Breast epithelium (tissue), 4 donors: Measurements from ENCODE around the gene SLC38A3. TPM values are rescaled to one million over a fixed set of nuclear protein-coding genes. Genes with fewer than 3 reads are reported as not detected.

Source experiments
- DNase-seq, 2 donors: peaks; one replicate each; pipeline ENCODE4 v3.0.0-alpha.2; 2019; ENCODE audit warnings: low spot score in 2 of 2
- H3K27ac ChIP-seq, 2 donors: fragments of 200-600 bp; sonication (generic) in 1 of 2; one replicate each; pipeline ENCODE4 v1.5.1; 2016 to 2019; ENCODE audit warnings: mild to moderate bottlenecking in 1 of 2
- H3K27me3 ChIP-seq, 2 donors: fragments of 200-600 bp; sonication (generic) in 1 of 2; one replicate each; pipeline versions ENCODE4 v1.5.1 to v1.6.0; 2017 to 2019; ENCODE audit warnings: control low read depth in 1 of 2, mild to moderate bottlenecking in 1 of 2
- H3K36me3 ChIP-seq: fragments of 200-600 bp; one replicate; pipeline ENCODE4 v1.5.1; 2019
- H3K4me1 ChIP-seq, 2 donors: fragments of 200-600 bp; sonication (generic); one replicate each; pipeline ENCODE4 v1.5.1; 2016 to 2019; ENCODE audit warnings: control low read depth in 1 of 2
- H3K4me3 ChIP-seq, 3 donors: fragments of 200-600 bp; sonication (generic); 1 replicate in 2 of 3; 2 replicates in 1 of 3; pipeline ENCODE4 v1.5.1; 2016 to 2019; ENCODE audit warnings: mild to moderate bottlenecking in 3 of 3, moderate library complexity in 2 of 3
- H3K9me3 ChIP-seq, 2 donors: fragments of 200-600 bp; sonication (generic) in 1 of 2; one replicate each; pipeline ENCODE4 v1.5.1; 2016 to 2019; ENCODE audit warnings: control low read depth in 1 of 2
- CTCF ChIP-seq, 3 donors: fragments of 450-650 bp; IDR thresholded peaks; one replicate each; pipeline ENCODE4 v1.5.1; 2016 to 2017; ENCODE audit warnings: antibody characterized with exemption in 3 of 3, mild to moderate bottlenecking in 3 of 3, moderate library complexity in 3 of 3
- POLR2A ChIP-seq: fragments of 450-650 bp; IDR thresholded peaks from one replicate; pipeline ENCODE4 v1.6.1; 2016; ENCODE audit warnings: antibody characterized with exemption, mild to moderate bottlenecking, moderate library complexity
- POLR2AphosphoS5 ChIP-seq, 3 donors: sonication (generic); formaldehyde crosslinking; IDR thresholded peaks; one replicate each; pipeline ENCODE4 v1.6.1; 2017; ENCODE audit warnings: antibody characterized with exemption in 3 of 3
- intact Hi-C: fragments of 100-400 bp; cut with DNase I; formaldehyde crosslinking; loops from one replicate; pipeline ENCODE4 v1.15.1; 2023; ENCODE audit warnings: low total_unique reads
- total RNA-seq, 3 donors: library from RNA; depleted of rRNA; stranded (reverse); fragments of >200 nt; gene quantifications; one replicate each; pipeline ENCODE4 v1.1.0, GENCODE V29; 2016

Gene SLC38A3
- total RNA-seq, 3 donors from 2014 or later: 0.98 to 2.5 TPM; not detected in 1

GRCh38 chr3:50233176-50233575 lies 28.1 kb downstream of the SLC38A3 start:
- Histone ChIP-seq H3K36me3 (no peaks in the 10 kb centered on the region), H3K4me3 (no peak overlapping the region), H3K4me1 (peaks cover 0 to 2% of the 10 kb centered on the region in 2 donors), H3K27me3 (no peaks in the 10 kb centered on the region), H3K9me3 (no peaks in the 10 kb centered on the region), H3K27ac (no peak overlapping the region)
- TF ChIP-seq CTCF (IDR thresholded peaks at IDR 0.05): no peak
- no peak for TF ChIP-seq POLR2A
- TF ChIP-seq POLR2AphosphoS5 (IDR thresholded peaks at IDR 0.05): no peak
- DNase-seq: no peak
- intact Hi-C loops: no loop called here

GRCh38 chr3:50235716-50236483 lies 30.8 kb downstream of the SLC38A3 start, which contains the start of gene GNAI2:
TSS of gene GNAI2 (plus strand) at chr3:50236204. CDS start at chr3:50236336, 132 bp downstream.
- Histone ChIP-seq H3K27me3 (no peaks in the 10 kb centered on the region), H3K36me3 (no peaks in the 10 kb centered on the region), H3K4me1 (peaks cover 11 to 21% of the 10 kb centered on the region in 2 donors), H3K27ac (peak within 1 kb of the TSS; percentile 91), H3K9me3 (no peaks in the 10 kb centered on the region), H3K4me3 (peak within 1 kb of the TSS; percentile 77 to 87 (median 87))
- TF ChIP-seq POLR2AphosphoS5 (IDR thresholded peaks at IDR 0.05): peak; percentile 21 to 81 (median 80)
- peak; percentile 47 for TF ChIP-seq POLR2A
- peak in 2 of 3 donors; percentile 5 to 21 for TF ChIP-seq CTCF (IDR thresholded peaks at IDR 0.05)
- intact Hi-C loops: no loop called here
- peak; percentile 99 for DNase-seq

GRCh38 chr3:50236484-50237132 lies 31.5 kb downstream of the SLC38A3 start:
- Histone ChIP-seq H3K36me3 (no peaks in the 10 kb centered on the region), H3K27ac (peak overlapping the region; percentile 91), H3K27me3 (no peaks in the 10 kb centered on the region), H3K9me3 (no peaks in the 10 kb centered on the region), H3K4me1 (peaks cover 16 to 21% of the 10 kb centered on the region in 2 donors), H3K4me3 (peak overlapping the region; percentile 77 to 87 (median 87))
- DNase-seq: no peak
- intact Hi-C loops: no loop called here
- TF ChIP-seq CTCF (IDR thresholded peaks at IDR 0.05) (no peak), POLR2AphosphoS5 (IDR thresholded peaks at IDR 0.05) (no peak), POLR2A (no peak)

- no peak for DNase-seq
- TF ChIP-seq POLR2AphosphoS5 (IDR thresholded peaks at IDR 0.05) (no peak), CTCF (IDR thresholded peaks at IDR 0.05) (no peak), POLR2A (no peak)
- no peaks in the 10 kb centered on the region for H3K27me3 ChIP-seq
- peaks cover 20 to 21% of the 10 kb centered on the region in 2 donors for H3K4me1 ChIP-seq
- no peaks in the 10 kb centered on the region for H3K36me3 ChIP-seq
- H3K4me3 ChIP-seq: peak overlapping the region; percentile 77 to 87 (median 87)
- intact Hi-C loops: no loop called here
- H3K9me3 ChIP-seq: no peaks in the 10 kb centered on the region
- H3K27ac ChIP-seq: peak overlapping the region; percentile 91
Observed at GRCh38 chr3:50237133-50237651, 32.1 kb downstream of the SLC38A3 start.
